ENCODE data around the gene GAK. TPM values are rescaled to one million over a fixed set of nuclear protein-coding genes. Genes with fewer than 3 reads are reported as not detected.

The GAK gene
- total and polyA plus RNA-seq, 2 experiments from 2014 or later = 59.8 to 144 TPM

- no peak for TF ChIP-seq CTCF (IDR thresholded peaks at IDR 0.05; ENCODE audit: low read depth, low read length)
- H3K4me3 ChIP-seq = peak overlapping the region; percentile 73
- H3K9me3 ChIP-seq (ENCODE audit: low read depth) = no peaks in the 10 kb centered on the region
- H3K27me3 ChIP-seq = peaks cover 32% of the 10 kb centered on the region
- H3K27ac ChIP-seq = no peak overlapping the region
- no peaks in the 10 kb centered on the region for H3K36me3 ChIP-seq
- no peaks in the 10 kb centered on the region for H3K4me1 ChIP-seq (ENCODE audit: low read depth)
- DNase-seq (ENCODE audit: low read depth in 1 of 2, low spot score in 1 of 2) = peak in 1 of 2 donors; percentile 19
Observed at GRCh38 chr4:972651-973424, 40.7 kb upstream of the GAK start.

GRCh38 chr4:971666-972500 lies 39.8 kb upstream of the GAK start:
- TF ChIP-seq CTCF (IDR thresholded peaks at IDR 0.05; ENCODE audit: low read depth, low read length) = no peak
- DNase-seq (ENCODE audit: low read depth in 1 of 2, low spot score in 1 of 2) = no peak
- peaks cover 42% of the 10 kb centered on the region for H3K27me3 ChIP-seq

GRCh38 chr4:970854-971520 lies 38.9 kb upstream of the GAK start:
- Histone ChIP-seq H3K4me3 (no peak overlapping the region), H3K36me3 (no peaks in the 10 kb centered on the region), H3K9me3 (ENCODE audit: low read depth) (no peaks in the 10 kb centered on the region), H3K27me3 (peaks cover 47% of the 10 kb centered on the region), H3K27ac (no peak overlapping the region), H3K4me1 (ENCODE audit: low read depth) (no peaks in the 10 kb centered on the region)
- no peak for TF ChIP-seq CTCF (IDR thresholded peaks at IDR 0.05; ENCODE audit: low read depth, low read length)
- DNase-seq (ENCODE audit: low read depth in 1 of 2, low spot score in 1 of 2) = no peak

More at GRCh38 chr4:971666-972500, 39.8 kb upstream of the GAK start:
- no peaks in the 10 kb centered on the region for H3K36me3 ChIP-seq
- H3K4me1 ChIP-seq (ENCODE audit: low read depth) = no peaks in the 10 kb centered on the region
- H3K27ac ChIP-seq = no peak overlapping the region
- no peaks in the 10 kb centered on the region for H3K9me3 ChIP-seq (ENCODE audit: low read depth)
- H3K4me3 ChIP-seq = peak overlapping the region; percentile 73

GRCh38 chr4:970046-970745 lies 38.1 kb upstream of the GAK start:
- H3K9me3 ChIP-seq (ENCODE audit: low read depth) = no peaks in the 10 kb centered on the region
- no peaks in the 10 kb centered on the region for H3K4me1 ChIP-seq (ENCODE audit: low read depth)
- peaks cover 47% of the 10 kb centered on the region for H3K27me3 ChIP-seq
- no peak for DNase-seq (ENCODE audit: low read depth in 1 of 2, low spot score in 1 of 2)
- no peak overlapping the region for H3K27ac ChIP-seq
- H3K36me3 ChIP-seq = no peaks in the 10 kb centered on the region
- TF ChIP-seq CTCF (IDR thresholded peaks at IDR 0.05; ENCODE audit: low read depth, low read length) = no peak
- no peak overlapping the region for H3K4me3 ChIP-seq

Data from cardiac muscle cell (in vitro differentiated cells and primary cell).